Gastroesophageal sphincter (tissue), 4 donors: ENCODE measurements around the gene IRF5. TPM values are rescaled to one million over a fixed set of nuclear protein-coding genes. Genes with fewer than 3 reads are reported as not detected.

Experiments
- ATAC-seq: fragments of 150-250 bp; one replicate; pipeline ENCODE4 v1.9.1; 2016; ENCODE audit warnings: mild to moderate bottlenecking, moderate library complexity
- H3K27ac ChIP-seq, 4 donors: fragments of 200-600 bp; sonication (generic) in 3 of 4; 1 replicate in 3 of 4; 2 replicates in 1 of 4; pipeline ENCODE4 v1.5.1; 2016 to 2019
- H3K27me3 ChIP-seq: fragments of 200-600 bp; sonication (generic); one replicate; pipeline ENCODE4 v1.5.1; 2019
- H3K36me3 ChIP-seq, 2 donors: fragments of 200-600 bp; sonication (generic); one replicate each; pipeline ENCODE4 v1.5.1; 2019; ENCODE audit warnings: control low read depth in 1 of 2
- H3K4me1 ChIP-seq, 3 donors: fragments of 200-600 bp; sonication (generic); 1 replicate in 2 of 3; 2 replicates in 1 of 3; pipeline ENCODE4 v1.5.1; 2016 to 2019; ENCODE audit warnings: control low read depth in 2 of 3
- H3K4me3 ChIP-seq, 2 donors: fragments of 200-600 bp; sonication (generic); one replicate each; pipeline ENCODE4 v1.5.1; 2019; ENCODE audit warnings: mild to moderate bottlenecking in 1 of 2, moderate library complexity in 1 of 2
- H3K9me3 ChIP-seq, 3 donors: fragments of 200-600 bp; sonication (generic); one replicate each; pipeline ENCODE4 v1.5.1; 2017 to 2019; ENCODE audit warnings: control low read depth in 2 of 3
- EP300 ChIP-seq: sonication (generic); formaldehyde crosslinking; IDR thresholded peaks from one replicate; pipeline ENCODE4 v1.6.1; 2017; ENCODE audit warnings: antibody characterized with exemption, mild to moderate bottlenecking
- POLR2A ChIP-seq, 2 donors: fragments of 450-650 bp; IDR thresholded peaks; one replicate each; pipeline ENCODE4 v1.6.1; 2017; ENCODE audit warnings: antibody characterized with exemption in 2 of 2, mild to moderate bottlenecking in 2 of 2, moderate library complexity in 1 of 2
- POLR2AphosphoS5 ChIP-seq: sonication (generic); formaldehyde crosslinking; IDR thresholded peaks from one replicate; pipeline ENCODE4 v1.6.1; 2017; ENCODE audit warnings: antibody characterized with exemption
- WGBS, 2 donors: methylation state at CpG; one replicate each; pipeline ENCODE4 v1.1.5; 2018; ENCODE audit warnings: low coverage in 1 of 2; 5-methylcytosine and 5-hydroxymethylcytosine counted together
- total RNA-seq, 4 donors: library from RNA; depleted of rRNA; stranded (reverse); fragments of >200 nt; gene quantifications; one replicate each; pipeline ENCODE4 v1.1.0, GENCODE V29; 2016
- TF ChIP-seq, protein P1 (sequence below), 4 experiments: fragments of 200-600 bp in 2 of 4; fragments of 450-650 bp in 2 of 4; sonication (generic) in 1 of 4; IDR thresholded peaks; one replicate each; pipeline ENCODE4 v1.5.1; 2017 to 2019; ENCODE audit warnings: antibody characterized with exemption in 4 of 4, mild to moderate bottlenecking in 2 of 4, moderate library complexity in 2 of 4

IRF5 gene
- total RNA-seq, 4 donors from 2014 or later = 6.6 to 10.1 (median 8.2) TPM

GRCh38 chr7:128922496-128923410, 15.0 kb upstream of the IRF5 start:
- peaks cover 45% of the 10 kb centered on the region for H3K27me3 ChIP-seq
- no peak for ATAC-seq
- H3K36me3 ChIP-seq = no peaks in the 10 kb centered on the region
- 78 to 100% methylated on average over 3 to 4 of the region's 16 CpGs for WGBS, 2 donors
- H3K4me3 ChIP-seq = no peak overlapping the region
- no peaks in the 10 kb centered on the region for H3K4me1 ChIP-seq
- TF ChIP-seq EP300 (no peak), POLR2A (IDR thresholded peaks at IDR 0.05) (no peak), POLR2AphosphoS5 (no peak)
- TF ChIP-seq, protein P1, sequence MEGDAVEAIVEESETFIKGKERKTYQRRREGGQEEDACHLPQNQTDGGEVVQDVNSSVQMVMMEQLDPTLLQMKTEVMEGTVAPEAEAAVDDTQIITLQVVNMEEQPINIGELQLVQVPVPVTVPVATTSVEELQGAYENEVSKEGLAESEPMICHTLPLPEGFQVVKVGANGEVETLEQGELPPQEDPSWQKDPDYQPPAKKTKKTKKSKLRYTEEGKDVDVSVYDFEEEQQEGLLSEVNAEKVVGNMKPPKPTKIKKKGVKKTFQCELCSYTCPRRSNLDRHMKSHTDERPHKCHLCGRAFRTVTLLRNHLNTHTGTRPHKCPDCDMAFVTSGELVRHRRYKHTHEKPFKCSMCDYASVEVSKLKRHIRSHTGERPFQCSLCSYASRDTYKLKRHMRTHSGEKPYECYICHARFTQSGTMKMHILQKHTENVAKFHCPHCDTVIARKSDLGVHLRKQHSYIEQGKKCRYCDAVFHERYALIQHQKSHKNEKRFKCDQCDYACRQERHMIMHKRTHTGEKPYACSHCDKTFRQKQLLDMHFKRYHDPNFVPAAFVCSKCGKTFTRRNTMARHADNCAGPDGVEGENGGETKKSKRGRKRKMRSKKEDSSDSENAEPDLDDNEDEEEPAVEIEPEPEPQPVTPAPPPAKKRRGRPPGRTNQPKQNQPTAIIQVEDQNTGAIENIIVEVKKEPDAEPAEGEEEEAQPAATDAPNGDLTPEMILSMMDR (IDR thresholded peaks at IDR 0.05) = no peak
- H3K27ac ChIP-seq = no peak overlapping the region
- H3K9me3 ChIP-seq = no peaks in the 10 kb centered on the region

GRCh38 chr7:128923411-128923800, 14.3 kb upstream of the IRF5 start:
- no peaks in the 10 kb centered on the region for H3K9me3 ChIP-seq
- no peak overlapping the region for H3K27ac ChIP-seq
- TF ChIP-seq EP300 = no peak
- TF ChIP-seq, protein P1 (IDR thresholded peaks at IDR 0.05) = no peak
- TF ChIP-seq POLR2AphosphoS5 = no peak
- no peak for TF ChIP-seq POLR2A (IDR thresholded peaks at IDR 0.05)
- H3K27me3 ChIP-seq = peaks cover 45% of the 10 kb centered on the region
- no peaks in the 10 kb centered on the region for H3K36me3 ChIP-seq
- no peaks in the 10 kb centered on the region for H3K4me1 ChIP-seq
- H3K4me3 ChIP-seq = no peak overlapping the region
- no CpG with 5 or more reads among the region's 5 CpGs for WGBS, 2 donors
- no peak for ATAC-seq

DNA sequence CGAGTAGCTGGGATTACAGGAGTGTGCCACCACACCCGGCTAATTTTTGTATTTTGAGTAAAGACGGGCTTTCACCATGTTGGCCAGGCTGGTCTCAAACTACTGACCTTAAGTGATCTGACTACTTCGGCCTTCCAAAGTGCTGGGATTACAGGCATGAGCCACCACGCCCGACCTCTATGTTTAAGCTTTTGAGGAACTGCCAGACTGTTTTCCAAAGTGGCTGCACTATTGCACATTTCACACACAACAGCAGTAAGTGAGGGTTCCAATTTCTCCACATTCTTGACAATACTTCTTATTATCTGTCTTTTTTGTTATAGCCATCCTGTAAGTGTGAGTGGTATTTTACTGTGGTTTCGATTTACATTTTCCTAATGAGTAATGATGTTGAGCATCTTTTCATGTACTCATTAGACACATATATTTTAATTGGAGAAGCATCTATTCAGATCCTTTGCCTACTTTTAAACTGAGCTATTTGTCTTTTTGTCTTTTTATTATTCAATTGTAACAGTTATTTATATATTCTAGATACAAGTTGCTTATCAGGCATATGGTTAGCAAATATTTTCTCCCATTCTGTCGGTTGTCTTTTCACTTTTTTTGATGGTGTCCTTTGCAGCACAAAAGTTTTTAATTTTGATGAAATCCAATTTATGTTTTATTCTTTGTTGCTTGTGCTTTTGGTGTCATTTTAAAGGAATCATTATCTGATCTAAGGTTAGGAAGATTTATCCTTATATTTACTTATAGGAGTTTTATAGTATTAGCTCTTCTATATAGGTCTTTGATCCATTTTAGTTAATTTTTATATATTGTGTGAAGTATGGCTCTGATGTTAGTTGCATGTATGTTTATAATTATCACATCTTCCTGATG, 12.8 kb upstream of the IRF5 start:
- Histone ChIP-seq H3K4me1 (no peaks in the 10 kb centered on the region), H3K36me3 (no peaks in the 10 kb centered on the region), H3K4me3 (no peak overlapping the region), H3K9me3 (no peaks in the 10 kb centered on the region), H3K27ac (no peak overlapping the region), H3K27me3 (peaks cover 60% of the 10 kb centered on the region)
- TF ChIP-seq POLR2AphosphoS5 (no peak), POLR2A (IDR thresholded peaks at IDR 0.05) (no peak)
- no peak for ATAC-seq
- WGBS, 2 donors = 75 to 77% methylated on average over 7 to 8 of the region's 8 CpGs

- Histone ChIP-seq H3K4me3 (no peak overlapping the region), H3K36me3 (no peaks in the 10 kb centered on the region), H3K4me1 (no peaks in the 10 kb centered on the region), H3K27me3 (peaks cover 42% of the 10 kb centered on the region), H3K9me3 (no peaks in the 10 kb centered on the region), H3K27ac (no peak overlapping the region)
- TF ChIP-seq EP300 (no peak), POLR2A (IDR thresholded peaks at IDR 0.05) (no peak), POLR2AphosphoS5 (no peak)
- TF ChIP-seq, protein P1 (IDR thresholded peaks at IDR 0.05) = no peak
- WGBS, 2 donors = 89 to 90% methylated on average over 3 to 6 of the region's 8 CpGs
- ATAC-seq = no peak
Measured at GRCh38 chr7:128928159-128928813, 9.4 kb upstream of the IRF5 start.
